ENCODE results near the gene NDUFA13.
A peak's percentile ranks its signal among the peaks of the same experiment; 100 is the strongest.
"Not testable (repeated sequence)": the region's sequence is repeated elsewhere in the genome, so short reads cannot be mapped to it uniquely, and the experiment has no call there.

The NDUFA13 gene

DNA sequence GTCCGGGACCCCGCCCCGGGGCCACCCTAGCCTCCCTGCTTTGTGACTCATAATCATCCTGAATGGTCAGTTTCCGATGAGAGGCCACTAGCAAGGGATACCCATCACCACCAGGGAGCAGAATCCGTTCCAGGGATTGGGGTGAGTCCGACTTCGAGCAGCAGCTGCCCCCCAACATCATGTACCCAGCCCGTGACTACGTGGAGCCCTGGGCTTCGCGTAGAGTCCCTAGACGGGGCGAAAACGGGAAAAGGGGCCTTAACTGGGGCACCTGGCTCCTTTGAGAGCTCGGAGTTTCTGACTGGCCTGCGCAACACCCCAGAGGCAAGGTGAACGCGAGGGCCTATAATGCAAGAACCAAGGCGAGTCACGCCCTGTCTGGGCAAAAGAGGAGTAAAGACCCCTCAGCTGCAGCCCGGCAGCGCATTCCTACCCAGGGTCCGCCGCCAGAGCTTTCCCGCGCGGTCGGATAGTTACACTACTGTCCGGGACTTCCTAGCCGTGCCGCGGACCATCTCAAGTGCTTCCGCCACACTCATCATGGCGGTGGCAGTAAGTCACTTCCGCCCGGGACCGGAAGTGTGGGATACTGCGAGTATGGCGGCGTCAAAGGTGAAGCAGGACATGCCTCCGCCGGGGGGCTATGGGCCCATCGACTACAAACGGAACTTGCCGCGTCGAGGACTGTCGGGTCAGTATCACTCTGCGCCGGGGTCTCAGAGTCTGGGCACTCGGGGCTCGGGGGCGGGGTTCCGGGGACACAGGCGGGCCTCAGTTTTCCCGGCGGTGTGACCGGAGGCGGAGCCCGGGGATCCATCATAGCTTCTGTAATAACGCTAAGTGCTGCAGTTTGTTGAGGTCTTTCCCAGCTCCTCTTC lies at the start of gene NDUFA13:
Gene NDUFA13, plus strand, starts transcription at position 584 of the 878 bp plus-strand sequence. Its CDS starts 14 bp downstream, at position 598.
- peak; percentile 58 for DNase-seq

- no peak for DNase-seq
Measured at GRCh38 chr19:19468424-19469050, 47.5 kb upstream of the NDUFA13 start.

GRCh38 chr19:19470579-19470978 lies 45.4 kb upstream of the NDUFA13 start:
- no peak for DNase-seq

DNA sequence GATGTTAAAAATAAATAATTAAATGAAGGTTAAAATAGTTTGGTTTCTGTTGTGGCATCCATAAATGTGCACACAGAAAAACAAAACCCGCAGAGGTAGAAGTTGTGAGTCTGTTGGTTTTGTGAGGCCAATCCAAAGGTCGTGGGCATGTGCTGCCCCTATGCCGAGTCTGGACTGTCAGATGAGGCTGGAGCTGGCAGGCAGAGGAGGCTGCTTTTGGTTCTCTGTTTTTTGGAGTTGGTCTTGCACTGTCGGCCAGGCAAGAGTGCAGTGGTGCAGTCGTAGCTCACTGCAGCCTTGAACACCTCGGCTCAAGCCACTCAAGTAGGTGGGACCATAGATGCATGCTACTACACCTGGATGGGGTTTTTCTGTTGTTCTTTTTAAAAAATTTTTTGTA lies 44.3 kb upstream of the NDUFA13 start:
- no peak for DNase-seq

DNA sequence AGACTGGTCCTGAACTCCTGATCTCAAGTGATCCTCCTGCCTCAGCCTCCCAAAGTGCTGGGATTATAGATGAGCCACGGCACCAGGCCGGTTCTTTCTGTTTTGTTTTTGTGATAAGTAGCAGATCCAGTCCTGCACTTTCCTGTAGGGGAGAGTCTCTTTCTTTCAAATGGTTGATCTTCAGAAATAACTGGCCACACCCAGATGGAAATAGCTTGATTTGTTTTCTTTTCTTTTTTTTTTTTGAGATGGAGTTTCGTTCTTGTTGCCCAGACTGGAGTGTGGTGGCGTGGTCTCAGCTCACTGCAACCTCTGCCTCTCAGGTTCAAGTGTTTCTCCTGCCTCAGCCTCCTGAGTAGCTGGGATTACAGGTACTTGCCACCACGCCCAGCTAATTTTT lies 43.9 kb upstream of the NDUFA13 start:
- DNase-seq = not testable (repeated sequence)

GRCh38 chr19:19475015-19475765 lies 40.8 kb upstream of the NDUFA13 start:
- DNase-seq = no peak

DNA sequence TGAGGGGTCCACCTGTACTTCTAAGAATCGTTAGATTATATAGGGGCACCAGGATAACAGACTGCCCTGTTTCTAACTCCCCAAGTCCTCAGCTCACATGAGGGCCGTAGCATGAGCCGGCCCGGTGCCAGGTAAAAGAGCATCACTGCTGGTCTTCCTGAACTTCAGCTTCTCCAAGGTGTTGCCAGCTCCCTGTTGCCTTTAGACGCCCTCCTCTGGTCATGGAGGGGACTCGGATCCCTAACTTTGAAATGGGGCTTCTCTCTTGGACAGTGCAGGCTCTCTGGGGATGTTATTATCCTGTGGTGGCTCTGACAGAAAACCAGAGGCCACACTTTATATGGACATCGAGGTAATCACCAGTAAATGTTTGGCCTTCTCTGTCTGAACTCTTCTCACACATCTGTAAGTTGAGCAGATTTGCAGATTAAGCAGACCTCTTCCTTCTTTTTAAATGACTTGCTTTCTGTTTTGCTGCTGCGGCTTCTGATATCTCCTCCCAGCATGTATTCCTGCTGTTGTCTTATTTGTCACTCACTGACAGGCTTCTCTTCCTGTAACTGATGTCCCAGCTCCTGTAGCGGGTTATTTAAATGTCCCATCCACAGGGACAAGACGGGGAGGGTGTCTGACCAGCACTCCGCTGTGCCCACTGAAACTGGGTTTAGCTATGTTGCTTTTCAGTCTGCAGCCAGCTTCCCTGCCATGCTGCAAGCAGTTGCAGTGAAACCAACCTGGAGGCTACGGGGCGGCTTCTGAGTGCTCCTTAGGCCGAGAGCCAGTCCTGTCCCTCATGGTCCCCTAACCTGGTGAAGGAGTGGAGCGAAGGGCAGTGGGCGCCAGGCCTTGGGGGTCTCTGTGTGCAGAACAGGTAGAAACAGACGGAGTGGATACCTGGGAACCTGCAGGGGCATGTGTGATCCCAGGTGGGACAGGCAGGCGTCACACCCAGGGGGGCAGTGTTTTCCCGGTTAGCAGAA lies 39.9 kb upstream of the NDUFA13 start:
- no peak for DNase-seq

DNA sequence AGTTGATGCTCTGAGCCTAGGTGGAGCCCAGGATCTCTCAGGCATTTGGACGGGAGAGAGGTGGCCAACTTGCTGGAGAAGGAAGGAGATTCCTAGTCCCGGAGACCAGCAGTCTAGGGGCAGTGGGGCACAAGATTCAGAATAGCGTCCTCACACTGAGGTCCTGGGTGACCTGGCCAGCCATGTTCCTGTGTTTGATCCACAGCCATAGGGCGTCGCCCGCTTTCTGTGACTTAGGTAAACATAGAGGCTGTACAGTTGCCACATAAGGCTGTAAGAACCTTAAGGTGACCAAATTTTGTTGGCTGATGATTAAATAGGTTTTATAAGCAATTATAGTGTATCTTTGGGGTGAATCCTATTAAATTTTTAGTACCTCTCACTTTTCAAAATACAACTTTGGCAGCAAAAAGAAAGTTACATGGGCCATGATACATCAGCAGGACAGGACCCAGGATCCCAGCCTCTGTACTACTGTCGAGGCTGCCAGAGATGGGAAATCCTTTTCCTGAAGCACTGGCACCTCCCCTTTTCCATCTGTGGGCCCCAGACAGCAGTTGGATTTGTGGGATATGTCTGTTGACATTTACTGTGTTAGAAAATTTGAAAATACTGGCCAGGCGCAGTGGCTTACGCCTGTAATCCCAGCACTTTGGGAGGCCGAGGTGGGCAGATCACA lies 38.2 kb upstream of the NDUFA13 start:
- DNase-seq = no peak

DNA sequence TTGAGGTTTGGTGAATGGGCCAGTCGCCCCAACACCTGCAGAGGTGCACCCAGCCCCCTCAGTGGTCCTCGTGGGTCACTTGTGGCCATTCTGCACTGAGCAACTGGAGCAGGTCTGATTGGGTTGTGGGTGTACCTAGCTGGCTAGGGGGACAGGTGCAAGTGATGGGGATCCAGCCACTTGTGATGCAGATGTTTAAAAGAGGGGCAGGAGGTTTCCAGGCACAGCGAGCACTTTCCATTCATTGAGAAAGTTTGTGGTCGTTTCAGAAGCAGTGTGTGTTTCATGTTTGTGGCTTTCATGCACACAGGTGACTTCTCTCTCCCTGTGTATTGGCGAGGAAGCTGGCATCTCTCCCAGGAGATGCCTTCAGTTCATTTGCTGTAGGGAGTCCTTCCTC lies 35.3 kb upstream of the NDUFA13 start:
- no peak for DNase-seq

GRCh38 chr19:19482809-19483596 lies 33.0 kb upstream of the NDUFA13 start:
- DNase-seq = no peak

GRCh38 chr19:19485161-19485997 lies 30.6 kb upstream of the NDUFA13 start:
- DNase-seq = no peak

DNA sequence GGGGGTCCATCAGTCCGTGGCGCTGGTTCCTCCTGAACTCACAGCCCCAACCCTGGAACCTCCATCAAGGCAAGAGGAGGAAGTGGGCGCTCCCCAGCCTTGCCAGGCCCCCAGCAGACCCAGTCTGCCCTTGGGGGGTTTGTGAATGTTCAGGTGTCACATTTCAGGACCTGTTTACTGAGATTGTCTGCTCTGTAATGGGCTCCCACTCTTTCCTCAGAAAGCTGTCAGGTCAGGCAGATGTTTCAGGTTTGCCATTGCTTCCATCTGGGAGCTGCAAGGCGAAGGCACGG lies 30.1 kb upstream of the NDUFA13 start:
- DNase-seq = no peak

DNA sequence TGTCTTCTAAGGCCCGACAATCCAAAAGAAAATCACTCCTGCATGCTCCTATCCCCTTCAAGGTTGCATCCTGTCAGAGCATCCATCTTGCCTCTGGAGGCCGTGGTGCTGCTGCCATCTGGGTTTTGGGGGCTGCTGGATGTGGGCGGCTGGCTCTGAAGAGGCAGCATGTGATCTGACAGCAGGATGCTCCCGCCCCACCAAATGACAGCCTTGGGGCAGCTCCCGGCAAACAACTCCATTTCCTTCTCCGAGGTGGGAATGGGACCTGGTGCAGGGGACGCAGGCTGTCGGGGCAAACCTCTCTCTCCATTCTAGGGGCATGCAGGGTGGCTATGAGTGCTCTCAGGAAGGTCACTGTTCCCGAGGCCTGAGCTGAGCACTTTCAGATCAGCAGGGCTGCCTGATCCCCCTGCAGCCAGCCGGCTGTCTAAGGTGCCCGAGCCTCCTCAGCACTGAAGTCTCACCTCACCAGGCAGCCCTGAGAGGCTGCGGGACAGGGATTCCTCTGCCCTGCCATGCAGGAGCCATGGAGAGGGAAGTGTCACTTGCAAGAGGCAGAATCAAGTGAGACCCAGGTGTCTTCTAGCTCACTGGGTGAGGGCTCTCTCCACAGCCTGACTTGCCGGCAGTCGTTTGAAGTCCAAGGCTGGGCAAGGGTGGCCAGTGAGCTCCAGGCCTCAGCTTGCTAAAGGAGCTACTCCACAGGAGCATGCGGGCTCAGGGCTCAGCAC lies 29.5 kb upstream of the NDUFA13 start:
- no peak for DNase-seq

DNA sequence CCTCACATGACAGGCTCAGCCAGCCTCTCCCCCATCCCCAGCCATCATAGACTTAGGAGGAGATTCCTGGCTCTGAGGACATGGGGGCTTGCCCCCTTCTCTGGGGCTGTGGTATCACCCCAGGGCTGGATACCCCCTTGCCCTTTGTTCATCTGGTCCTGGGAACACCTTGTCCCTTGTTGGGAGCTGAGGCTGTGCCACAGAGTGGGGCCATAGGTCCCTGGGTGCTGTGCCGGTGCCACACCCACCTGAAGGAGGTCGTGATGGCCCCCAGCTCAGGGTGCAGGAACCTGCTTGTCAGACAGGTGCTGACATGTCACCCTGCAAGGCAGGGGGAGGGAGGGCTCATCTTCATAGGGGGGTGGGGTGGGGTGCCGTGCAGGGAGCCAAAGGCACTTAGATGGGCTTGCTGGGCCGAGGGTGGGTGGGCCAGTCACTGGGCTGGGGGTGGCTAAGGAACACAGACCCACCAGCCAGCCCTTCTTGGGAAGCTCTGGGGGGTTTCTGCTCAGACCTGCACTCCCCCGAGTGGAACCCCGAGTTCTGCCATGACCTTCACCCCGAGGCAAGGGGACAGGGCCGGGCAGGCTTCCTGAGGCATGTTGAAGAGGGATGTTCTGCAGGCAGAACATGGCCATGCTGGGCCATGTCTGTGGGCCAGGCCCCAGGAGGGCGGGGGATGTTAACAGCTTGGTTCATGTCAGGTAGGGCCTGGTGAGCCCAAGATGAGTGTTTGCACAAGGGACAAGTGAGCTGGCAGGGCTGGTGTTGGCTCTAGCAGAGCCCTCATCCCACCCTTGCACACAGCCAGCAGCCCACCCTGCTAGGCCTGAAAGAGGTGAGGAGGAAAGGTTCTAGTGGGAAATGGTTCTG lies 28.7 kb upstream of the NDUFA13 start:
- DNase-seq = peak; percentile 19

GRCh38 chr19:19487950-19488874 lies 27.8 kb upstream of the NDUFA13 start:
- DNase-seq = no peak

DNA sequence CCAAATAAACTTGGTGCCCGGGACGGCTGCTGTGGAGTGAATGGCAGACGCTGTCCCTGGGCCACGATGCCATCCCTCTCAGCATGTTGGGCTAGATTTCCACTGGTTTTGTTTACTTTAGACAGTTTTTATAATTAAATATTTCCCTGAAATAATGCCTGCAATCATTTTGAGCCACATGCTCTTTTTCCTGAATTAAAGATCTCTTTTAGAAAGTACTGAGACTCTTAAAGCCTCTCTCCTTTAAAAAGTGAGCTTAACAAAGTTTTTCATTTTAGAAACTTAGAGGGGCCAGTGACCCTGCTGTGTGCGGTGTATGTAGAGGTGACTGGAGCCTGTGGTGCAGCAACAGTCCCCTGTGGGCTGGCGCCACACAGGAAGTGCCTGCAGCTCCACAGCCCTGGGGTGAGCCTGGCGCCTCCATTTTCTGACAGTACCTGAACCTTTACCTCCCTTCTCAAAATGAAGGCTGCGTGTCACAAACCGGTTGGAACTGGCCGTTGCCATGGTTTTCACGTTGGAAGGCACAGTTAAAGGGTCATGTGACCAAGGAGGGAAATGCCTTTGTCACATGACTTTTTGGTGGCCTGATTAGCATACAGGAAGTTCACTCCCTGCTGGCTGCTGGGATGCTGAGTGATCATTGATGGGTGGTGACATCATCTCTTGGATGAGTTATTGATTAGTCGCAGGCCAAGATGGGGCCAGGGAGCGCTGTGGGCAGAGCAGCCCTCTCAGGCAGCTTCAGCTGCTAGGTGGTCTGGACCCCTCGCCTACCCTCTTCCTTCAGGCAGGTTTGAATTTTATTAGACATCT lies 26.9 kb upstream of the NDUFA13 start:
- peak; percentile 69 for DNase-seq
